Measurements from ENCODE around the gene MYO3B.

MYO3B gene

GRCh38 chr2:170647741-170648436 is 469.9 kb downstream of the MYO3B start:
- no peak for DNase-seq (ENCODE audit: low read depth, low spot score)
- no peak overlapping the region for H3K4me3 ChIP-seq (ENCODE audit: low read depth, low read length)
- CTCF ChIA-PET, result interaction anchor here (1.1 kb wide), 1 partner anchor 238 kb away, joined by 3 read pairs; no protein-coding TSS in a partner anchor
- TF ChIP-seq CTCF (IDR thresholded peaks at IDR 0.05; ENCODE audit: insufficient read depth, low read length, missing control alignments), result no peak
- POLR2A ChIA-PET, result no interaction called here

GRCh38 chr2:170651624-170652325 is 473.8 kb downstream of the MYO3B start:
- no peak overlapping the region for H3K4me3 ChIP-seq (ENCODE audit: low read depth, low read length)
- no peak for TF ChIP-seq CTCF (IDR thresholded peaks at IDR 0.05; ENCODE audit: insufficient read depth, low read length, missing control alignments)
- POLR2A ChIA-PET, result no interaction called here
- CTCF ChIA-PET, result no interaction called here
- no peak for DNase-seq (ENCODE audit: low read depth, low spot score)

- TF ChIP-seq CTCF (IDR thresholded peaks at IDR 0.05; ENCODE audit: insufficient read depth, low read length, missing control alignments), result no peak
- DNase-seq (ENCODE audit: low read depth, low spot score), result no peak
- H3K4me3 ChIP-seq (ENCODE audit: low read depth, low read length), result no peak overlapping the region
- ChIA-PET CTCF (no interaction called here), POLR2A (no interaction called here)
Measured at GRCh38 chr2:170652637-170653417, 474.9 kb downstream of the MYO3B start.

GRCh38 chr2:170656669-170657068 is 478.7 kb downstream of the MYO3B start:
- no peak overlapping the region for H3K4me3 ChIP-seq (ENCODE audit: low read depth, low read length)
- ChIA-PET CTCF (no interaction called here), POLR2A (no interaction called here)
- TF ChIP-seq CTCF (IDR thresholded peaks at IDR 0.05; ENCODE audit: insufficient read depth, low read length, missing control alignments), result no peak
- no peak for DNase-seq (ENCODE audit: low read depth, low spot score)

- POLR2A ChIA-PET, result no interaction called here
- CTCF ChIA-PET, result no interaction called here
- DNase-seq (ENCODE audit: low read depth, low spot score), result peak; percentile 2
- TF ChIP-seq CTCF (IDR thresholded peaks at IDR 0.05; ENCODE audit: insufficient read depth, low read length, missing control alignments), result no peak
- H3K4me3 ChIP-seq (ENCODE audit: low read depth, low read length), result no peak overlapping the region
Measured at GRCh38 chr2:170660409-170660808, 482.5 kb downstream of the MYO3B start.

GRCh38 chr2:170665743-170666142 is 487.8 kb downstream of the MYO3B start:
- ChIA-PET POLR2A (no interaction called here), CTCF (no interaction called here)
- DNase-seq (ENCODE audit: low read depth, low spot score), result no peak
- no peak for TF ChIP-seq CTCF (IDR thresholded peaks at IDR 0.05; ENCODE audit: insufficient read depth, low read length, missing control alignments)
- no peak overlapping the region for H3K4me3 ChIP-seq (ENCODE audit: low read depth, low read length)

Measured in AG04449 (cell line).